GM23248 (cell line): ENCODE measurements around the gene KRTAP19-6.

Experiments used
- EZH2 ChIP-seq: fragments of 200-600 bp; sonication (generic); IDR thresholded peaks from 2 replicates; pipeline ENCODE4 v1.6.1; 2018; ENCODE audit warnings: antibody characterized with exemption, mild to moderate bottlenecking; ENCODE audit not compliant: insufficient read depth, poor library complexity, severe bottlenecking
- EZH2phosphoT487 ChIP-seq: fragments of 200-600 bp; sonication (generic); IDR thresholded peaks from 2 replicates; pipeline ENCODE4 v1.6.1; 2018; ENCODE audit warnings: antibody characterized with exemption, moderate library complexity, mild to moderate bottlenecking, low read depth; ENCODE audit not compliant: insufficient read depth

DNA sequence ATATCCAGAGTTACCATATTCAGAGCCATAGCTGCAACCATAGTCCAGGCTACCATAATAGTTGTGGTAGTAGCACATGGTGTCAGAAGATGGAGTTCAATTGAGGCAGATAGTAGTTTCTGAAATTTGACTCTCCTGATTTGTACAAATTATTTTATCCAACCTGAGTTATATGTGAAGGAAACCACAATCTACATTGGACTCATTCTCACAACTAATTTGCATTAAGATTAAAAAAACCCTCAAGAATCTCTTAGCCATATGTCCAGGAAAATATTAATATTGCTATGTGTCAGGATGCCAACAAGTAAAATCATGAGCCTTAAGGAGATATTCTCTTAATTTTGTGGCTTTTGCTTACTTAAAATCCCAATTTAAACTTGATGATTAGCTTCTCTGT, 48.6 kb upstream of the KRTAP19-6 start, which contains the start of gene KRTAP22-2:
- TF ChIP-seq EZH2, result no peak
- TF ChIP-seq EZH2phosphoT487, result no peak
